Transverse colon (tissue), 4 donors: ENCODE data around the gene GRAMD2B. TPM values are rescaled to one million over a fixed set of nuclear protein-coding genes. Genes with fewer than 3 reads are reported as not detected.
"Not testable (repeated sequence)": the region's sequence is repeated elsewhere in the genome, so short reads cannot be mapped to it uniquely, and the experiment has no call there.

ENCODE experiments used
- DNase-seq: peaks from one replicate; pipeline ENCODE4 v3.0.0-alpha.2; 2019
- H3K27ac ChIP-seq, 4 donors: fragments of 200-600 bp; sonication (generic); 2 replicates each; pipeline ENCODE4 v1.5.1; 2016 to 2018; ENCODE audit warnings: inconsistent platforms in 4 of 4
- H3K27me3 ChIP-seq: fragments of 200-600 bp; sonication (generic); 2 replicates; pipeline ENCODE4 v1.5.1; 2017; ENCODE audit warnings: inconsistent platforms
- H3K36me3 ChIP-seq, 4 donors: fragments of 200-600 bp; sonication (generic); 2 replicates each; pipeline ENCODE4 v1.5.1; 2017 to 2019; ENCODE audit warnings: inconsistent platforms in 4 of 4
- H3K4me1 ChIP-seq, 4 donors: fragments of 200-600 bp; sonication (generic); 2 replicates each; pipeline ENCODE4 v1.5.1; 2017 to 2020; ENCODE audit warnings: inconsistent platforms in 4 of 4
- H3K4me3 ChIP-seq, 4 donors: fragments of 200-600 bp; sonication (generic); 1 replicate in 1 of 4; 2 replicates in 3 of 4; pipeline versions ENCODE4 v1.5.1 to v1.6.1; 2017 to 2019; ENCODE audit warnings: inconsistent platforms in 4 of 4
- H3K9me3 ChIP-seq, 2 donors: fragments of 200-600 bp; sonication (generic); 2 replicates each; pipeline ENCODE4 v1.5.1; 2017 to 2019; ENCODE audit warnings: inconsistent platforms in 2 of 2
- EP300 ChIP-seq: sonication (generic); formaldehyde crosslinking; IDR thresholded peaks from one replicate; pipeline ENCODE4 v1.6.1; 2017; ENCODE audit warnings: antibody characterized with exemption, low read depth
- POLR2A ChIP-seq: fragments of 450-650 bp; IDR thresholded peaks from one replicate; pipeline ENCODE4 v1.6.1; 2016; ENCODE audit warnings: antibody characterized with exemption, mild to moderate bottlenecking, moderate library complexity
- POLR2AphosphoS5 ChIP-seq, 3 donors: sonication (generic); formaldehyde crosslinking; IDR thresholded peaks; one replicate each; pipeline ENCODE4 v1.6.1; 2016; ENCODE audit warnings: antibody characterized with exemption in 3 of 3
- WGBS, 2 donors: methylation state at CpG; one replicate each; pipeline ENCODE4 v1.1.5; 2018; ENCODE audit warnings: low coverage in 1 of 2; 5-methylcytosine and 5-hydroxymethylcytosine counted together
- in situ Hi-C, 4 donors: fragments of 200-750 bp; cut with MboI; loops; one replicate each; pipeline versions ENCODE4 v1.15.0 to v1.15.1; 2017; ENCODE audit warnings: low sequenced_read_pairs in 3 of 4, low pct_ligation_motif_present in 1 of 4, low pct_unique_long_range_greater_than_20kb in 1 of 4
- intact Hi-C: fragments of 100-400 bp; cut with DNase I; formaldehyde crosslinking; loops from one replicate; pipeline ENCODE4 v1.15.1; 2023; ENCODE audit warnings: low total_unique reads
- total RNA-seq, 4 donors: library from RNA; depleted of rRNA; stranded (reverse); fragments of >200 nt; gene quantifications; one replicate each; pipeline ENCODE4 v1.1.0, GENCODE V29; 2016
- TF ChIP-seq, protein P1 (sequence below), 5 experiments: fragments of 200-600 bp in 3 of 5; fragments of 450-650 bp in 2 of 5; sonication (generic) in 3 of 5; IDR thresholded peaks; 1 replicate in 2 of 5; 2 replicates in 3 of 5; pipeline ENCODE4 v1.5.1; 2016 to 2017; ENCODE audit warnings: antibody characterized with exemption in 5 of 5, inconsistent platforms in 3 of 5, mild to moderate bottlenecking in 2 of 5, moderate library complexity in 1 of 5

The GRAMD2B gene
- total RNA-seq, 4 donors from 2014 or later: 93.9 to 191 (median 161) TPM

DNA sequence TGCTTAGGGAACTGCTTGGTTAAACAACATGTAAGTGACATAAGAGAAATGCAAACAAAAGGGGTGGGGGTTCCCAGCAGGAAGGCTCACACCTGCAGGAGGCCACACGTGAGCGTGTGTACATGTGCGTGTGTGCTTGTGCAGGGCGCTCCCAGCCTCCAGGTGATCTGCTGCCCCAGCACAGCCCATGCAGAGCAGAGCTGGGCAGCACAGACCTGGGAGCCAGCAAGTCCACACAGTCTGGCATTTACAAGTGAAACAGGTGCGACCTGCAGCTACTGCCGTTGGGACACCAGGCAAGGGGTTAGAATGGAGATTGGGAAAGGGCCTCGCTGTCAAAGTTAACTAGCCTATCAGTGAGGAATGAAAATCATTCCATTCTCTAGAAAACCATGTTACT is 41.8 kb downstream of the GRAMD2B start:
- Histone ChIP-seq H3K4me1 (peaks cover 13 to 39% (median 29%) of the 10 kb centered on the region in 4 donors), H3K9me3 (no peaks in the 10 kb centered on the region), H3K27me3 (no peaks in the 10 kb centered on the region), H3K36me3 (peaks cover 0 to 12% (median 4%) of the 10 kb centered on the region in 4 donors), H3K4me3 (no peak overlapping the region), H3K27ac (peak overlapping the region in 3 of 4 donors; percentile 36 to 60 (median 43))
- TF ChIP-seq, protein P1, sequence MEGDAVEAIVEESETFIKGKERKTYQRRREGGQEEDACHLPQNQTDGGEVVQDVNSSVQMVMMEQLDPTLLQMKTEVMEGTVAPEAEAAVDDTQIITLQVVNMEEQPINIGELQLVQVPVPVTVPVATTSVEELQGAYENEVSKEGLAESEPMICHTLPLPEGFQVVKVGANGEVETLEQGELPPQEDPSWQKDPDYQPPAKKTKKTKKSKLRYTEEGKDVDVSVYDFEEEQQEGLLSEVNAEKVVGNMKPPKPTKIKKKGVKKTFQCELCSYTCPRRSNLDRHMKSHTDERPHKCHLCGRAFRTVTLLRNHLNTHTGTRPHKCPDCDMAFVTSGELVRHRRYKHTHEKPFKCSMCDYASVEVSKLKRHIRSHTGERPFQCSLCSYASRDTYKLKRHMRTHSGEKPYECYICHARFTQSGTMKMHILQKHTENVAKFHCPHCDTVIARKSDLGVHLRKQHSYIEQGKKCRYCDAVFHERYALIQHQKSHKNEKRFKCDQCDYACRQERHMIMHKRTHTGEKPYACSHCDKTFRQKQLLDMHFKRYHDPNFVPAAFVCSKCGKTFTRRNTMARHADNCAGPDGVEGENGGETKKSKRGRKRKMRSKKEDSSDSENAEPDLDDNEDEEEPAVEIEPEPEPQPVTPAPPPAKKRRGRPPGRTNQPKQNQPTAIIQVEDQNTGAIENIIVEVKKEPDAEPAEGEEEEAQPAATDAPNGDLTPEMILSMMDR (IDR thresholded peaks at IDR 0.05): no peak
- TF ChIP-seq POLR2A (no peak), POLR2AphosphoS5 (IDR thresholded peaks at IDR 0.05) (peak in 2 of 3 donors; percentile 46 to 74), EP300 (no peak)
- peak; percentile 82 for DNase-seq
- in situ Hi-C loops: no loop called here
- whole genome bisulfite sequencing, 2 donors: 35% methylated on average over 7 of the region's 7 CpGs; no CpG with 5 or more reads in 1 of the 2 donors
- intact Hi-C loops: no loop called here

DNA sequence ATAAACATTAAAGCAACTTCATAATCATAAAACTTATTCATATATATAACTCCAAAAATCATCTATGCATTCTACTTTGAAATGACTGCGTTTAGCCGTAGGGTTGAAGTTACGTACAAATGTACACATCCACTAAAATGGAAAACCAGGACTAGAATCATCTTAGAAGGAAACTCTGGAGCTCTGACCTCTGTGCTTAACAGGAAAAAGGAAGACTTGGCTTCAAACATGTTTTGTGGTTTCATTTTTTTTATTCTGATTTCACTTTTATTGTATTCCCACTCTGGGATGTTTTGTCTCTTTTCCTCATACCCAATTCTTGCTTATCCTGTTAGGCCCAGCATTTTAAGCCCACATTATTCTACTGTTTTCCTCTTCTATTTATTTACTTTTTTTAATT is 44.9 kb downstream of the GRAMD2B start:
- Histone ChIP-seq H3K4me3 (no peak overlapping the region), H3K36me3 (peaks cover 0 to 27% (median 5%) of the 10 kb centered on the region in 4 donors), H3K4me1 (peaks cover 7 to 14% (median 13%) of the 10 kb centered on the region in 4 donors), H3K27me3 (no peaks in the 10 kb centered on the region), H3K9me3 (no peaks in the 10 kb centered on the region), H3K27ac (no peak overlapping the region)
- in situ Hi-C loops: no loop called here
- DNase-seq: no peak
- 72 to 76% methylated on average over 3 of the region's 3 CpGs for WGBS, 2 donors
- no peak for TF ChIP-seq POLR2A
- TF ChIP-seq, protein P1 (IDR thresholded peaks at IDR 0.05): no peak
- TF ChIP-seq POLR2AphosphoS5 (IDR thresholded peaks at IDR 0.05): no peak
- TF ChIP-seq EP300: no peak
- intact Hi-C loops: no loop called here

DNA sequence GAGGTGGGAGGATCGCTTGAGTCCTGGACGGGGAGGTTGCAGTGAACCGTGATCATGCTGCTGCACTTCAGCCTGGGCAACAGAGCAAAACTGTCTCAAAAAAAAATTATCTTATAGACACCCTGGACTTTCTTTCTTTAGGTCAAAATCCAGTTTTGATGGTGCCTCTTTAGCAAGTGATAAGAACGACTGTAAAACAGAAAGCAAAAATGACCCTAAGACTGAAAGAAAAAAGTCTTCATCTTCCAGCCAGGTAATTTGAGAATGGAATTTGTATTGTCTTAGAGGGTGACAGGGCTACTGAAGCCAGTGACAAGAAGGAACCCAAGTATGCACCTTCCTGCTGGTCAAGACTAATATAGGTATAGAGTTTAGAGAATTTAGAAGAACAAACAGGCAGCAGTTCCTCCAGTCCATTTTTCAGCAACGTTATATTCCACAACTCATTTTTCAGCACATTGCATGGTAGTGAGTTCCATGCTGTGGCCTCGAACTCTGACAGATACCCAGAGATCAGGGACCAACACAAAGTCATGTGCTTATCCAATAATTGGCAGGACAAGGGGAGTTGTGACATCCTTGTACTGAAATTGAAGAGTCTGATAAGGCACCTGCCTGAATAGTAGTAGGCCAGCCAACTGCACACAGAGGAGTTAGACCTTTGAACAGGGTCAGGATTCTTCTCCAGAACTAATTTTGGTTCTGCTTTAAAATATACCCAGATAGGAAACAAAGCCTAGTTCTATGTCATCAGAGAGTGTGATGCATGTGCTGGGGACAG is 46.5 kb downstream of the GRAMD2B start:
- Histone ChIP-seq H3K27ac (no peak overlapping the region), H3K36me3 (peaks cover 0 to 40% (median 11%) of the 10 kb centered on the region in 4 donors), H3K9me3 (no peaks in the 10 kb centered on the region), H3K4me1 (peaks cover 0 to 8% (median 5%) of the 10 kb centered on the region in 4 donors), H3K4me3 (no peak overlapping the region), H3K27me3 (no peaks in the 10 kb centered on the region)
- intact Hi-C loops: no loop called here
- WGBS, 2 donors: 80 to 81% methylated on average over 3 to 6 of the region's 6 CpGs
- TF ChIP-seq POLR2AphosphoS5 (IDR thresholded peaks at IDR 0.05): no peak
- TF ChIP-seq POLR2A: no peak
- TF ChIP-seq EP300: no peak
- TF ChIP-seq, protein P1 (IDR thresholded peaks at IDR 0.05): no peak
- no peak for DNase-seq
- in situ Hi-C loops: no loop called here

DNA sequence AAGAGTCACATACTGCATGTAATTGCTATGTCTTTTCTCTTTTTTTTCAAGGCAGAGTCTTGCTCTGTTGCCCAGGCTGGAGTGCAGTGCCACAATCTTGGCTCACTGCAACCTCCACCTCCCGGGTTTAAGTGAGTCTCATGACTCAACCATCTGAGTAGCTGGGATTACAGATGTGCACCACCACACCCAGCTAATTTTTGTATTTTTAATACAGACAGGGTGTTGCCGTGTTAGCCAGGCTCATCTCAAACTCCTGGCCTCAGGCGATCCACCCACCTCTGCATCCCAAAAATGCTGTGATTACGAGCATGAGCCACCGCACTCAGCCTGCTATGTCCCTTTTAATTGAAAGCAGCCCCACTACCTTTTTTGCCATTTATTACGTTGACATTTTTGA is 47.3 kb downstream of the GRAMD2B start:
- in situ Hi-C loops, H3K27ac ChIP-seq: not testable (repeated sequence)
- WGBS, 2 donors: 84 to 89% methylated on average over 5 to 6 of the region's 6 CpGs

More for the DNA sequence above, 47.3 kb downstream of the GRAMD2B start:
- intact Hi-C loops, H3K9me3 ChIP-seq, DNase-seq, H3K4me3 ChIP-seq, H3K4me1 ChIP-seq, H3K27me3 ChIP-seq: not testable (repeated sequence)
- H3K36me3 ChIP-seq: peaks cover 0 to 40% (median 12%) of the 10 kb centered on the region in 4 donors
